Thyroid gland (tissue), 4 donors: ENCODE measurements around the gene TMEM167B.

ENCODE experiments used
- CTCF ChIP-seq, 6 experiments: fragments of 200-600 bp in 3 of 6; fragments of 450-650 bp in 3 of 6; sonication (generic) in 3 of 6; IDR thresholded peaks; one replicate each; pipeline ENCODE4 v1.5.1; 2016 to 2019; ENCODE audit warnings: antibody characterized with exemption in 6 of 6, mild to moderate bottlenecking in 2 of 6, inconsistent platforms in 1 of 6, moderate library complexity in 1 of 6
- POLR2A ChIP-seq, 2 donors: fragments of 450-650 bp; IDR thresholded peaks; one replicate each; pipeline ENCODE4 v1.6.1; 2017; ENCODE audit warnings: antibody characterized with exemption in 2 of 2, mild to moderate bottlenecking in 2 of 2, moderate library complexity in 1 of 2

GRCh38 chr1:109067883-109068282 is 22.7 kb upstream of the TMEM167B start:
- TF ChIP-seq POLR2A (IDR thresholded peaks at IDR 0.05) (no peak), CTCF (IDR thresholded peaks at IDR 0.05) (no peak)
